K562 (cell line): ENCODE data around the gene CFAP126. TPM values are rescaled to one million over a fixed set of nuclear protein-coding genes. Genes with fewer than 3 reads are reported as not detected.

ENCODE experiments used
- ATF7 ChIP-seq: fragments of 450-650 bp; IDR thresholded peaks from 2 replicates; pipeline ENCODE4 v1.7.1; 2014; ENCODE audit warnings: mild to moderate bottlenecking, moderate library complexity
- C11orf30 ChIP-seq: fragments of 450-650 bp; IDR thresholded peaks from 2 replicates; pipeline ENCODE4 v1.6.1; 2016; ENCODE audit warnings: low read depth, mild to moderate bottlenecking
- CBX3 ChIP-seq, 2 experiments: IDR thresholded peaks; 1 replicate in 1 of 2; 2 replicates in 1 of 2; pipeline ENCODE4 v1.6.1; 2012; ENCODE audit warnings: inconsistent platforms in 2 of 2, low read length in 2 of 2, borderline replicate concordance in 1 of 2, control low read depth in 1 of 2
- CXXC5 ChIP-seq: fragments of 250-450 bp; sonication (Bioruptor Pico); IDR thresholded peaks from 2 replicates; pipeline ENCODE4 v1.8.0; 2022; ENCODE audit warnings: inconsistent platforms, mild to moderate bottlenecking, moderate library complexity
- DEAF1 ChIP-seq: fragments of 450-650 bp; formaldehyde crosslinking; IDR thresholded peaks from 2 replicates; pipeline ENCODE4 v1.4.0; 2020; ENCODE audit warnings: mild to moderate bottlenecking, moderate library complexity
- DNMT1 ChIP-seq: fragments of 450-650 bp; IDR thresholded peaks from 2 replicates; pipeline ENCODE4 v1.6.1; 2016; ENCODE audit warnings: antibody characterized with exemption, mild to moderate bottlenecking
- ELF1 ChIP-seq: fragments of 200-800 bp; sonication (Bioruptor generic); IDR thresholded peaks from 2 replicates; pipeline ENCODE4 v1.6.1; 2016; ENCODE audit warnings: missing genetic modification characterization, missing compliant biosample characterization
- FOXM1 ChIP-seq, 2 experiments: fragments of 450-650 bp in 1 of 2; sonication (generic) in 1 of 2; formaldehyde crosslinking in 1 of 2; IDR thresholded peaks; 2 replicates each; pipeline versions ENCODE4 v1.6.1 to v1.9.0; 2017 to 2022; ENCODE audit warnings: low read depth in 2 of 2, mild to moderate bottlenecking in 2 of 2, missing genetic modification reagents in 1 of 2, moderate library complexity in 1 of 2
- HDGF ChIP-seq: fragments of 450-650 bp; IDR thresholded peaks from 2 replicates; pipeline ENCODE4 v1.6.1; 2016
- HMGN3 ChIP-seq: IDR thresholded peaks from 2 replicates; pipeline ENCODE4 v1.6.1; 2011; ENCODE audit warnings: borderline replicate concordance, low read depth, mild to moderate bottlenecking, mixed read lengths, low read length; ENCODE audit not compliant: insufficient read length; ENCODE audit errors: extremely low read depth
- MAFF ChIP-seq: IDR thresholded peaks from 2 replicates; pipeline ENCODE4 v1.6.1; 2012; ENCODE audit warnings: low read length, improper control_type of control experiment
- MAZ ChIP-seq, 2 experiments: fragments of 450-650 bp in 1 of 2; sonication (generic) in 1 of 2; formaldehyde crosslinking; IDR thresholded peaks in 1 of 2; conservative IDR thresholded peaks in 1 of 2; 2 replicates each; pipeline versions ENCODE4 v1.4.0 to v1.5.0; 2020; ENCODE audit warnings: mild to moderate bottlenecking in 1 of 2, missing genetic modification reagents in 1 of 2
- MEF2D ChIP-seq: conservative IDR thresholded peaks from 2 replicates; pipeline ENCODE4 v1.6.1; 2016; ENCODE audit warnings: low read depth, missing genetic modification characterization, missing compliant biosample characterization
- PHTF2 ChIP-seq: fragments of 250-450 bp; sonication (Bioruptor Pico); IDR thresholded peaks from 2 replicates; pipeline ENCODE4 v1.5.0; 2021; ENCODE audit warnings: mild to moderate bottlenecking
- RBM17 ChIP-seq: fragments of 200-400 bp; formaldehyde crosslinking; IDR thresholded peaks from 2 replicates; pipeline ENCODE4 v1.6.1; 2017; ENCODE audit warnings: low read depth, mild to moderate bottlenecking, low read length, borderline replicate concordance
- SOX6 ChIP-seq: fragments of 450-650 bp; IDR thresholded peaks from 2 replicates; pipeline ENCODE4 v1.6.1; 2014; ENCODE audit warnings: mild to moderate bottlenecking
- SPI1 ChIP-seq: IDR thresholded peaks from 2 replicates; pipeline ENCODE4 v1.6.1; 2011; ENCODE audit warnings: low read depth, low read length, control low read depth, borderline replicate concordance
- TAL1 ChIP-seq: fragments of 450-650 bp; IDR thresholded peaks from 2 replicates; pipeline ENCODE4 v1.6.1; 2016; ENCODE audit warnings: mild to moderate bottlenecking
- TARDBP ChIP-seq: fragments of 450-650 bp; IDR thresholded peaks from 2 replicates; pipeline ENCODE4 v1.6.1; 2016
- THRA ChIP-seq: fragments of 450-650 bp; IDR thresholded peaks from 2 replicates; pipeline ENCODE4 v1.6.1; 2017; ENCODE audit warnings: mild to moderate bottlenecking, moderate library complexity
- TRIM24 ChIP-seq, 2 experiments: fragments of 450-650 bp; IDR thresholded peaks; 2 replicates each; pipeline ENCODE4 v1.6.1; 2016
- ZNF212 ChIP-seq: fragments of 450-650 bp; formaldehyde crosslinking; IDR thresholded peaks from 2 replicates; pipeline ENCODE4 v1.4.0; 2020; ENCODE audit warnings: mild to moderate bottlenecking
- polyA plus RNA-seq, 8 experiments: library from polyadenylated mRNA; depleted of rRNA in 4 of 8; stranded (reverse) in 5 of 8; unstranded in 3 of 8; fragments of >200 nt; fragmentation: Nextera tagmentation in 2 of 8; fragmentation: Illumina TruSeq in 1 of 8; extraction: Ambion mirVana in 2 of 8; extraction: Trizol in 1 of 8; gene quantifications; 2 replicates each; pipeline versions ENCODE4 v1.2.1 to v1.2.3, GENCODE V29; 2011 to 2014; ENCODE audit warnings: inconsistent platforms in 1 of 8, missing spikeins in 1 of 8
- total RNA-seq, 7 experiments: library from RNA; depleted of rRNA in 6 of 7; stranded (reverse); fragments of >200 nt in 6 of 7; fragmentation: Illumina TruSeq in 2 of 7; extraction: Trizol in 2 of 7; gene quantifications; 2 replicates each; pipeline versions ENCODE4 v1.2.1 to v1.2.3, GENCODE V29; 2011 to 2021; ENCODE audit warnings: low replicate concordance in 1 of 7
- TF ChIP-seq, protein P1 (sequence below): fragments of 250-450 bp; sonication (Bioruptor Pico); IDR thresholded peaks from 2 replicates; pipeline ENCODE4 v1.4.0; 2020; ENCODE audit warnings: mild to moderate bottlenecking
- TF ChIP-seq, protein P2 (sequence below): fragments of 250-450 bp; sonication (Bioruptor Pico); IDR thresholded peaks from 2 replicates; pipeline ENCODE4 v1.5.0; 2020; ENCODE audit warnings: mild to moderate bottlenecking, borderline replicate concordance

CFAP126 gene
- total and polyA plus RNA-seq, 9 of the 15 experiments (the other 6 are each of a cell fraction or from before 2014, with no cell fraction given) = not detected

DNA sequence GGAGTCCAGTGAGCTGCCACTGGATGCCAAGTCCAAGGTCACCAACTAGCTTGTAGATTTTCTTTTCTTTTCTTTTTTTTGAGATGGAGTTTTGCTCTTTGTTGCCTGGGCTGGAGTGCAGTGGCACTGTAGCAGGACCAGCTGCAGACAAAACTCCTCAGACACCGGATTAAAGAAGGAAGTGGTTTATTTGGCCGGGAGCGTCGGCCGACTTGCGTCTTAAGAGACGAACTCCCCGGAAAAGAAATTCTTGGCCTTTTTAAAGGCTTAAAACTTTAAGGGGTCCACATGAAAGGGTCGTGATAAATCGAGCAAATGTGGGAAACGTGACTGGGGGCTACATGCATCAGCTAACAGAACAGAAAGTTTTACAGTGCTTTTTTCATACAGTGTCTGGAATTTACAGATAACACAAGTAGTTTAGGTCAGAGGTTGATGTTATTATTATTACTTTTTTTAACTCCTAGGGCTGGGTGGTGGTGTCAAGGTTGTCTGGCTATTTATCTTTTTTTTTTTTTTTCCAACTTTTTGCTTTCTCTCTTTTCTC, 36.4 kb upstream of the CFAP126 start (continued):
- TF ChIP-seq MEF2D (tag) (no peak), RBM17 (no peak), TARDBP (no peak), CXXC5 (peak; percentile 35; the same call in 1 of the 2 replicates), SOX6 (0 out of 2 replicates have a peak, but pooled peaks have one; percentile 25), CBX3 (IDR thresholded peaks at IDR 0.05; ENCODE audit: borderline replicate concordance in 1 of 2, low read length in 2 of 2) (peak in 1 of 2 experiments; percentile 25; a peak in 1 of 3 replicates), MAFF (no peak), THRA (no peak), DEAF1 (CRISPR knock-in tag) (no peak), HMGN3 (no peak), ELF1 (tag) (0 out of 2 replicates have a peak, but pooled peaks have one; percentile 37), PHTF2 (CRISPR knock-in tag) (no peak), SPI1 (peak; percentile 80), HDGF (no peak), TAL1 (peak; percentile 22; the same call in 1 of the 2 replicates), C11orf30 (no peak), MAZ (CRISPR knock-in tag; conservative IDR thresholded peaks at IDR 0.05 in 1 of 2, IDR thresholded peaks at IDR 0.05 in 1 of 2) (peak in 1 of 2 experiments; percentile 32; a peak in 1 of 4 replicates), FOXM1 (IDR thresholded peaks at IDR 0.05; ENCODE audit: low read depth) (no peak), FOXM1 (CRISPR knock-in tag; IDR thresholded peaks at IDR 0.05; ENCODE audit: low read depth) (no peak), TRIM24 (IDR thresholded peaks at IDR 0.05) (0 out of 4 replicates have a peak, but pooled peaks of 1 of the 2 experiments have one; percentile 50), ZNF212 (CRISPR knock-in tag) (no peak), DNMT1 (no peak), ATF7 (no peak)
- TF ChIP-seq, protein P1, sequence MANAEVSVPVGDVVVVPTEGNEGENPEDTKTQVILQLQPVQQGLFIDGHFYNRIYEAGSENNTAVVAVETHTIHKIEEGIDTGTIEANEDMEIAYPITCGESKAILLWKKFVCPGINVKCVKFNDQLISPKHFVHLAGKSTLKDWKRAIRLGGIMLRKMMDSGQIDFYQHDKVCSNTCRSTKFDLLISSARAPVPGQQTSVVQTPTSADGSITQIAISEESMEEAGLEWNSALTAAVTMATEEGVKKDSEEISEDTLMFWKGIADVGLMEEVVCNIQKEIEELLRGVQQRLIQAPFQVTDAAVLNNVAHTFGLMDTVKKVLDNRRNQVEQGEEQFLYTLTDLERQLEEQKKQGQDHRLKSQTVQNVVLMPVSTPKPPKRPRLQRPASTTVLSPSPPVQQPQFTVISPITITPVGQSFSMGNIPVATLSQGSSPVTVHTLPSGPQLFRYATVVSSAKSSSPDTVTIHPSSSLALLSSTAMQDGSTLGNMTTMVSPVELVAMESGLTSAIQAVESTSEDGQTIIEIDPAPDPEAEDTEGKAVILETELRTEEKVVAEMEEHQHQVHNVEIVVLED (CRISPR knock-in tag) = no peak
- TF ChIP-seq, protein P2, sequence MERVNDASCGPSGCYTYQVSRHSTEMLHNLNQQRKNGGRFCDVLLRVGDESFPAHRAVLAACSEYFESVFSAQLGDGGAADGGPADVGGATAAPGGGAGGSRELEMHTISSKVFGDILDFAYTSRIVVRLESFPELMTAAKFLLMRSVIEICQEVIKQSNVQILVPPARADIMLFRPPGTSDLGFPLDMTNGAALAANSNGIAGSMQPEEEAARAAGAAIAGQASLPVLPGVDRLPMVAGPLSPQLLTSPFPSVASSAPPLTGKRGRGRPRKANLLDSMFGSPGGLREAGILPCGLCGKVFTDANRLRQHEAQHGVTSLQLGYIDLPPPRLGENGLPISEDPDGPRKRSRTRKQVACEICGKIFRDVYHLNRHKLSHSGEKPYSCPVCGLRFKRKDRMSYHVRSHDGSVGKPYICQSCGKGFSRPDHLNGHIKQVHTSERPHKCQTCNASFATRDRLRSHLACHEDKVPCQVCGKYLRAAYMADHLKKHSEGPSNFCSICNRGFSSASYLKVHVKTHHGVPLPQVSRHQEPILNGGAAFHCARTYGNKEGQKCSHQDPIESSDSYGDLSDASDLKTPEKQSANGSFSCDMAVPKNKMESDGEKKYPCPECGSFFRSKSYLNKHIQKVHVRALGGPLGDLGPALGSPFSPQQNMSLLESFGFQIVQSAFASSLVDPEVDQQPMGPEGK (CRISPR knock-in tag) = no peak
